Body of pancreas (tissue), 4 donors: ENCODE data around the gene CCNT2.

ENCODE experiments used
- CTCF ChIP-seq, 7 experiments: fragments of 450-650 bp in 4 of 7; fragments of 200-600 bp in 3 of 7; sonication (generic) in 3 of 7; IDR thresholded peaks; one replicate each; pipeline ENCODE4 v1.5.1; 2016 to 2019; ENCODE audit warnings: antibody characterized with exemption in 7 of 7
- POLR2A ChIP-seq, 3 donors: fragments of 450-650 bp; IDR thresholded peaks; one replicate each; pipeline ENCODE4 v1.6.1; 2016; ENCODE audit warnings: antibody characterized with exemption in 3 of 3, mild to moderate bottlenecking in 2 of 3

GRCh38 chr2:134919341-134920210 is 954 bp downstream of the CCNT2 start:
- no peak for TF ChIP-seq POLR2A (IDR thresholded peaks at IDR 0.05)
- no peak for TF ChIP-seq CTCF (IDR thresholded peaks at IDR 0.05)
